Mononuclear cell (primary cell): ENCODE measurements around the gene LRRC39. TPM values are rescaled to one million over a fixed set of nuclear protein-coding genes. Genes with fewer than 3 reads are reported as not detected.

Experiments used
- H3K27me3 ChIP-seq: 2 replicates; pipeline ENCODE4 v1.6.0; 2011; ENCODE audit warnings: low read length, control low read depth; ENCODE audit not compliant: insufficient read depth
- H3K4me1 ChIP-seq: 2 replicates; pipeline ENCODE4 v1.5.1; 2011; ENCODE audit warnings: mild to moderate bottlenecking, low read length, control low read depth; ENCODE audit not compliant: insufficient read depth
- H3K4me3 ChIP-seq: 2 replicates; pipeline ENCODE4 v1.5.1; 2011; ENCODE audit warnings: mild to moderate bottlenecking, low read length, moderate library complexity
- H3K9me3 ChIP-seq: 2 replicates; pipeline ENCODE4 v1.5.1; 2011; ENCODE audit warnings: low read depth, mild to moderate bottlenecking, control low read depth, low read length
- total RNA-seq: library from RNA; depleted of rRNA; stranded (reverse); fragments of >200 nt; gene quantifications from one replicate; pipeline ENCODE4 v1.2.3, GENCODE V29; 2012

Gene LRRC39
- total RNA-seq, 1 donor, result 1.3 TPM

- H3K9me3 ChIP-seq, result no peaks in the 10 kb centered on the region
- peaks cover 18% of the 10 kb centered on the region for H3K4me1 ChIP-seq
- no peaks in the 10 kb centered on the region for H3K27me3 ChIP-seq
- H3K4me3 ChIP-seq, result no peak overlapping the region
These were observed 46.4 kb downstream of the LRRC39 start for GRCh38 chr1:100131623-100132022.

GRCh38 chr1:100130552-100131077, 47.4 kb downstream of the LRRC39 start:
- peaks cover 18% of the 10 kb centered on the region for H3K4me1 ChIP-seq
- no peak overlapping the region for H3K4me3 ChIP-seq

GRCh38 chr1:100127226-100127625, 50.8 kb downstream of the LRRC39 start:
- Histone ChIP-seq H3K4me3 (no peak overlapping the region), H3K9me3 (no peaks in the 10 kb centered on the region), H3K4me1 (peaks cover 5% of the 10 kb centered on the region), H3K27me3 (no peaks in the 10 kb centered on the region)

More at GRCh38 chr1:100130552-100131077, 47.4 kb downstream of the LRRC39 start:
- no peaks in the 10 kb centered on the region for H3K9me3 ChIP-seq
- H3K27me3 ChIP-seq, result no peaks in the 10 kb centered on the region

- Histone ChIP-seq H3K9me3 (no peaks in the 10 kb centered on the region), H3K4me1 (no peaks in the 10 kb centered on the region), H3K4me3 (no peak overlapping the region), H3K27me3 (no peaks in the 10 kb centered on the region)
These were observed 55.9 kb downstream of the LRRC39 start for GRCh38 chr1:100122177-100122576.

GRCh38 chr1:100115524-100115923, 62.5 kb downstream of the LRRC39 start:
- no peaks in the 10 kb centered on the region for H3K9me3 ChIP-seq
- H3K4me1 ChIP-seq, result no peaks in the 10 kb centered on the region
- no peak overlapping the region for H3K4me3 ChIP-seq

GRCh38 chr1:100109554-100110066, 68.4 kb downstream of the LRRC39 start:
- no peaks in the 10 kb centered on the region for H3K4me1 ChIP-seq
- H3K9me3 ChIP-seq, result no peaks in the 10 kb centered on the region
- no peaks in the 10 kb centered on the region for H3K27me3 ChIP-seq
- no peak overlapping the region for H3K4me3 ChIP-seq

More at GRCh38 chr1:100115524-100115923, 62.5 kb downstream of the LRRC39 start:
- H3K27me3 ChIP-seq, result no peaks in the 10 kb centered on the region

GRCh38 chr1:100107696-100108095, 70.4 kb downstream of the LRRC39 start:
- Histone ChIP-seq H3K4me3 (no peak overlapping the region), H3K9me3 (no peaks in the 10 kb centered on the region), H3K27me3 (no peaks in the 10 kb centered on the region), H3K4me1 (no peaks in the 10 kb centered on the region)

- H3K27me3 ChIP-seq, result no peaks in the 10 kb centered on the region
- H3K4me1 ChIP-seq, result no peaks in the 10 kb centered on the region
- no peaks in the 10 kb centered on the region for H3K9me3 ChIP-seq
- H3K4me3 ChIP-seq, result no peak overlapping the region
These were observed 76.5 kb downstream of the LRRC39 start for GRCh38 chr1:100101564-100101963.

- H3K27me3 ChIP-seq, result no peaks in the 10 kb centered on the region
- no peak overlapping the region for H3K4me3 ChIP-seq
- no peaks in the 10 kb centered on the region for H3K9me3 ChIP-seq
- no peaks in the 10 kb centered on the region for H3K4me1 ChIP-seq
These were observed 77.9 kb downstream of the LRRC39 start for GRCh38 chr1:100100202-100100601.

Other genes starting within 250 kb of the LRRC39 start
- gene SLC35A3, start 208.3 kb downstream of the LRRC39 start, total RNA-seq, result 31.0 TPM
- gene SASS6, start 45.3 kb downstream of the LRRC39 start, total RNA-seq, result 1.8 TPM
- 6.3 TPM for gene TRMT13, start 45.1 kb downstream of the LRRC39 start, total RNA-seq
- gene DBT, start 71.6 kb upstream of the LRRC39 start, total RNA-seq, result 4.2 TPM
- 26.4 TPM for gene RTCA, start 88.0 kb upstream of the LRRC39 start, total RNA-seq
- gene CDC14A, start 174.2 kb upstream of the LRRC39 start, total RNA-seq, result 167 TPM